HEK293 (cell line): ENCODE measurements around the gene SPRY4.

Experiments used
- CTCF ChIA-PET: fragments of 350-600 bp; formaldehyde crosslinking; extraction: SDS; loops from one replicate; lab custom pipeline; 2021; ENCODE audit warnings: antibody characterized with exemption; lab: Yijun Ruan, JAX
- POLR2A ChIA-PET: fragments of 300-600 bp; formaldehyde crosslinking; extraction: SDS; loops from one replicate; lab custom pipeline; 2020; ENCODE audit warnings: antibody characterized with exemption, inconsistent platforms; lab: Yijun Ruan, JAX
- H3K27ac ChIP-seq: fragments of 200-500 bp; sonication (Bioruptor generic); 2 replicates; pipeline ENCODE4 v1.5.1; 2014; ENCODE audit warnings: low read depth, low read length, control low read depth, inconsistent platforms; ENCODE audit errors: extremely low read depth
- H3K36me3 ChIP-seq, 2 experiments: fragments of 200-500 bp in 1 of 2; sonication (Bioruptor generic) in 1 of 2; 1 replicate in 1 of 2; 2 replicates in 1 of 2; pipeline ENCODE4 v1.5.1; 2014 to 2017; ENCODE audit warnings: inconsistent platforms in 2 of 2, low read length in 2 of 2; ENCODE audit not compliant: control insufficient read depth in 2 of 2, insufficient read depth in 1 of 2
- H3K4me1 ChIP-seq: fragments of 200-500 bp; sonication (Bioruptor generic); 2 replicates; pipeline ENCODE4 v1.5.1; 2014; ENCODE audit warnings: mild to moderate bottlenecking, low read length, inconsistent platforms; ENCODE audit not compliant: control insufficient read depth, insufficient read depth
- H3K4me3 ChIP-seq: 2 replicates; pipeline ENCODE4 v1.5.1; 2011; ENCODE audit warnings: low read depth, mild to moderate bottlenecking, control low read depth, low read length, moderate library complexity
- H3K9me3 ChIP-seq: fragments of 200-500 bp; sonication (Bioruptor generic); 2 replicates; pipeline ENCODE4 v1.5.1; 2014; ENCODE audit warnings: low read depth, low read length, inconsistent platforms; ENCODE audit not compliant: control insufficient read depth, insufficient read depth
- GLIS1 ChIP-seq: fragments of 450-650 bp; formaldehyde crosslinking; IDR thresholded peaks from 2 replicates; pipeline ENCODE4 v1.5.1; 2016; ENCODE audit warnings: missing biosample characterization, missing genetic modification characterization
- KLF8 ChIP-seq: fragments of 450-650 bp; formaldehyde crosslinking; IDR thresholded peaks from 2 replicates; pipeline ENCODE4 v1.5.1; 2016; ENCODE audit warnings: missing biosample characterization, missing genetic modification characterization
- MZF1 ChIP-seq: fragments of 450-650 bp; formaldehyde crosslinking; IDR thresholded peaks from 2 replicates; pipeline ENCODE4 v1.5.1; 2017; ENCODE audit warnings: missing biosample characterization, missing genetic modification characterization, borderline replicate concordance
- OSR2 ChIP-seq: fragments of 450-650 bp; formaldehyde crosslinking; IDR thresholded peaks from 2 replicates; pipeline ENCODE4 v1.5.1; 2016; ENCODE audit warnings: missing biosample characterization, missing genetic modification characterization
- REPIN1 ChIP-seq: fragments of 450-650 bp; formaldehyde crosslinking; IDR thresholded peaks from 2 replicates; pipeline ENCODE4 v1.5.1; 2017; ENCODE audit warnings: missing biosample characterization, missing genetic modification characterization, low read depth
- SETDB1 ChIP-seq: IDR thresholded peaks from one replicate; pipeline ENCODE4 v1.6.1; 2017; ENCODE audit warnings: mild to moderate bottlenecking, low read length, moderate library complexity, mixed read lengths; ENCODE audit not compliant: insufficient read length
- SP2 ChIP-seq: fragments of 450-650 bp; formaldehyde crosslinking; IDR thresholded peaks from 2 replicates; pipeline ENCODE4 v1.5.1; 2016; ENCODE audit warnings: missing biosample characterization, missing genetic modification characterization
- SP7 ChIP-seq: fragments of 450-650 bp; formaldehyde crosslinking; IDR thresholded peaks from 2 replicates; pipeline ENCODE4 v1.5.1; 2016; ENCODE audit warnings: missing biosample characterization, missing genetic modification characterization
- YY1 ChIP-seq: fragments of 450-650 bp; formaldehyde crosslinking; IDR thresholded peaks from 2 replicates; pipeline ENCODE4 v1.5.1; 2018; ENCODE audit warnings: missing biosample characterization, missing genetic modification characterization
- ZBTB1 ChIP-seq: fragments of 450-650 bp; formaldehyde crosslinking; IDR thresholded peaks from 2 replicates; pipeline ENCODE4 v1.5.1; 2016; ENCODE audit warnings: missing biosample characterization, missing genetic modification characterization
- ZBTB8A ChIP-seq: fragments of 450-650 bp; formaldehyde crosslinking; IDR thresholded peaks from 2 replicates; pipeline ENCODE4 v1.5.1; 2016; ENCODE audit warnings: missing biosample characterization, missing genetic modification characterization
- ZIC2 ChIP-seq: fragments of 450-650 bp; formaldehyde crosslinking; IDR thresholded peaks from 2 replicates; pipeline ENCODE4 v1.5.1; 2016; ENCODE audit warnings: missing biosample characterization, missing genetic modification characterization
- ZNF132 ChIP-seq: fragments of 450-650 bp; formaldehyde crosslinking; IDR thresholded peaks from 2 replicates; pipeline ENCODE4 v1.5.1; 2017; ENCODE audit warnings: missing biosample characterization, missing genetic modification characterization, borderline replicate concordance
- ZNF133 ChIP-seq: fragments of 450-650 bp; formaldehyde crosslinking; IDR thresholded peaks from 2 replicates; pipeline ENCODE4 v1.5.1; 2016; ENCODE audit warnings: missing biosample characterization, missing genetic modification characterization
- ZNF175 ChIP-seq: fragments of 450-650 bp; formaldehyde crosslinking; IDR thresholded peaks from 2 replicates; pipeline ENCODE4 v1.5.1; 2016; ENCODE audit warnings: missing biosample characterization, missing genetic modification characterization
- ZNF24 ChIP-seq: fragments of 450-650 bp; formaldehyde crosslinking; IDR thresholded peaks from 2 replicates; pipeline ENCODE4 v1.5.1; 2016; ENCODE audit warnings: missing biosample characterization, missing genetic modification characterization
- ZNF274 ChIP-seq, 2 experiments: fragments of 200-500 bp in 1 of 2; fragments of 450-650 bp in 1 of 2; sonication (Bioruptor generic) in 1 of 2; formaldehyde crosslinking in 1 of 2; IDR thresholded peaks; 2 replicates each; pipeline versions ENCODE4 v1.5.1 to v1.6.1; 2014 to 2016; ENCODE audit warnings: borderline replicate concordance in 1 of 2, inconsistent platforms in 1 of 2, low read length in 1 of 2, missing biosample characterization in 1 of 2, missing genetic modification characterization in 1 of 2
- ZNF335 ChIP-seq: fragments of 450-650 bp; formaldehyde crosslinking; conservative IDR thresholded peaks from 2 replicates; pipeline ENCODE4 v1.5.1; 2016; ENCODE audit warnings: missing biosample characterization, missing genetic modification characterization
- ZNF354C ChIP-seq: fragments of 450-650 bp; formaldehyde crosslinking; IDR thresholded peaks from 2 replicates; pipeline ENCODE4 v1.5.1; 2016; ENCODE audit warnings: missing biosample characterization, missing genetic modification characterization, low read depth, borderline replicate concordance
- ZNF366 ChIP-seq: fragments of 450-650 bp; formaldehyde crosslinking; conservative IDR thresholded peaks from 2 replicates; pipeline ENCODE4 v1.5.1; 2016; ENCODE audit warnings: missing biosample characterization, missing genetic modification characterization
- ZNF391 ChIP-seq: fragments of 450-650 bp; formaldehyde crosslinking; IDR thresholded peaks from 2 replicates; pipeline ENCODE4 v1.5.1; 2016; ENCODE audit warnings: low read depth, missing biosample characterization, missing genetic modification characterization, borderline replicate concordance
- ZNF560 ChIP-seq: fragments of 450-650 bp; formaldehyde crosslinking; IDR thresholded peaks from 2 replicates; pipeline ENCODE4 v1.5.1; 2017; ENCODE audit warnings: missing biosample characterization, missing genetic modification characterization, borderline replicate concordance
- ZNF600 ChIP-seq: fragments of 450-650 bp; formaldehyde crosslinking; IDR thresholded peaks from 2 replicates; pipeline ENCODE4 v1.5.1; 2016; ENCODE audit warnings: missing biosample characterization, missing genetic modification characterization
- ZNF610 ChIP-seq: fragments of 450-650 bp; formaldehyde crosslinking; IDR thresholded peaks from 2 replicates; pipeline ENCODE4 v1.5.1; 2016; ENCODE audit warnings: missing biosample characterization, missing genetic modification characterization, borderline replicate concordance
- ZNF629 ChIP-seq: fragments of 450-650 bp; formaldehyde crosslinking; IDR thresholded peaks from 2 replicates; pipeline ENCODE4 v1.5.1; 2017; ENCODE audit warnings: missing biosample characterization, missing genetic modification characterization
- ZNF658 ChIP-seq: fragments of 450-650 bp; formaldehyde crosslinking; IDR thresholded peaks from 2 replicates; pipeline ENCODE4; 2016; ENCODE audit warnings: missing biosample characterization, missing genetic modification characterization
- ZNF791 ChIP-seq: fragments of 450-650 bp; formaldehyde crosslinking; IDR thresholded peaks from 2 replicates; pipeline ENCODE4 v1.5.1; 2016; ENCODE audit warnings: missing biosample characterization, missing genetic modification characterization
- TF ChIP-seq, protein P1 (sequence below): fragments of 450-650 bp; formaldehyde crosslinking; IDR thresholded peaks from 2 replicates; pipeline ENCODE4; 2016; ENCODE audit warnings: missing biosample characterization, missing genetic modification characterization
- TF ChIP-seq, protein P2 (sequence below): fragments of 450-650 bp; formaldehyde crosslinking; IDR thresholded peaks from 2 replicates; pipeline ENCODE4 v1.5.1; 2016; ENCODE audit warnings: missing biosample characterization, missing genetic modification characterization

SPRY4 gene

DNA sequence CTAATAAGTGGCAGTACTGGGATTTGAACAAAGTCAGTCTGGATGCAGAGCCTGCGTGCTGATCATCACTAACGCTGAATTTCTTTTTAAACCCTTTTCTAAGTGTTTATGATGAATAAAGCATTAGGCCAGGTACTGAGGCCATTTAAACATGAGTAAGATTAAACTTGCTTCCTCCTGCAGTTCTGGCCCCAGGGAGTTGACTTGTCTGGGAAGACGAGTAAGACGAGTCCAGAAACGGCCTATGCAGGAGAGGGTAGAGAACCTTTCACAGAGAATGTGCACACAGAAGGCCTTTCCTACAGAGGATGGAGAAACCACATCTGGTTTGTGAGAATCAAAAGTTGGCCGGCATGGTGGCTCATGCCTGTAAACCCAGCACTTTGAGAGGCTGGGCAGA lies 42.9 kb downstream of the SPRY4 start:
- H3K4me3 ChIP-seq = no peak overlapping the region
- H3K9me3 ChIP-seq = no peaks in the 10 kb centered on the region
- ChIA-PET POLR2A (no interaction called here), CTCF (interaction anchor here (0.8 kb wide), 1 partner anchor 14 kb away, joined by 3 read pairs; no protein-coding TSS in a partner anchor)
- peaks cover 16% of the 10 kb centered on the region for H3K4me1 ChIP-seq
- TF ChIP-seq ZBTB1 (tag by site-specific recombination) = no peak
- TF ChIP-seq ZNF354C = no peak
- no peak for TF ChIP-seq ZNF175
- TF ChIP-seq ZNF560 (tag by site-specific recombination) = no peak
- TF ChIP-seq KLF8 (tag by site-specific recombination) = no peak
- H3K27ac ChIP-seq = no peak overlapping the region
- no peaks in the 10 kb centered on the region for H3K36me3 ChIP-seq

DNA sequence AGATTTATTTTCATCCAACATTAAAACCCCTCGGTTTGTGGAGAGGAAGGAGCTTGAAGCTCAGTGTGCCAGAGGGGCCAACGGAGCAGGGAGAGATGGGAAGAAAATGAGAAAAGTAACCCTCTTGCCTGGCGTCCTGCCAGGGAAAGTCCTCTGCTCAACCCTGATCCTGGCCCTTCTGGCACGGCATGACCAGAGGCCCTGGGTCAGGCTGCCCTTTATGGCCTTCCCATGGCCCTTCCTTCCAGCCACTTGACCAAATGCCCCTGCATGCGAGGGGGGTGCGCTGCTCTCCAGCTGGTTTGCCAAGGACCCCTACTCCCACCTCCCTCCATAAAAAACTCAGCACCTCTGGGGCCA lies 43.8 kb downstream of the SPRY4 start:
- no peaks in the 10 kb centered on the region for H3K9me3 ChIP-seq
- TF ChIP-seq ZNF391 (tag by site-specific recombination) (no peak), ZNF354C (no peak), ZNF791 (tag by site-specific recombination) (no peak), MZF1 (tag by site-specific recombination) (no peak), ZNF132 (tag by site-specific recombination) (no peak), ZNF600 (tag by site-specific recombination) (no peak), ZNF133 (no peak), YY1 (no peak)
- TF ChIP-seq, protein P1, sequence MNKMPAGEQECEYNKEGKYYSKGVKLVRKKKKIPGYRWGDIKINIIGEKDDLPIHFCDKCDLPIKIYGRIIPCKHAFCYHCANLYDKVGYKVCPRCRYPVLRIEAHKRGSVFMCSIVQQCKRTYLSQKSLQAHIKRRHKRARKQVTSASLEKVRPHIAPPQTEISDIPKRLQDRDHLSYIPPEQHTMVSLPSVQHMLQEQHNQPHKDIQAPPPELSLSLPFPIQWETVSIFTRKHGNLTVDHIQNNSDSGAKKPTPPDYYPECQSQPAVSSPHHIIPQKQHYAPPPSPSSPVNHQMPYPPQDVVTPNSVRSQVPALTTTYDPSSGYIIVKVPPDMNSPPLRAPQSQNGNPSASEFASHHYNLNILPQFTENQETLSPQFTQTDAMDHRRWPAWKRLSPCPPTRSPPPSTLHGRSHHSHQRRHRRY = no peak
- H3K4me3 ChIP-seq = no peak overlapping the region
- peak overlapping the region; percentile 52; the same call in 1 of the 2 replicates for H3K27ac ChIP-seq
- peaks cover 16% of the 10 kb centered on the region for H3K4me1 ChIP-seq
- CTCF ChIA-PET = interaction anchor here (0.8 kb wide), 1 partner anchor 15 kb away, joined by 3 read pairs; no protein-coding TSS in a partner anchor
- POLR2A ChIA-PET = interaction anchor here (1.9 to 2.8 kb wide), 2 partner anchors 9 to 43 kb away, joined by 5 to 9 read pairs; partner anchors contain the start of gene SPRY4
- H3K36me3 ChIP-seq = no peaks in the 10 kb centered on the region

DNA sequence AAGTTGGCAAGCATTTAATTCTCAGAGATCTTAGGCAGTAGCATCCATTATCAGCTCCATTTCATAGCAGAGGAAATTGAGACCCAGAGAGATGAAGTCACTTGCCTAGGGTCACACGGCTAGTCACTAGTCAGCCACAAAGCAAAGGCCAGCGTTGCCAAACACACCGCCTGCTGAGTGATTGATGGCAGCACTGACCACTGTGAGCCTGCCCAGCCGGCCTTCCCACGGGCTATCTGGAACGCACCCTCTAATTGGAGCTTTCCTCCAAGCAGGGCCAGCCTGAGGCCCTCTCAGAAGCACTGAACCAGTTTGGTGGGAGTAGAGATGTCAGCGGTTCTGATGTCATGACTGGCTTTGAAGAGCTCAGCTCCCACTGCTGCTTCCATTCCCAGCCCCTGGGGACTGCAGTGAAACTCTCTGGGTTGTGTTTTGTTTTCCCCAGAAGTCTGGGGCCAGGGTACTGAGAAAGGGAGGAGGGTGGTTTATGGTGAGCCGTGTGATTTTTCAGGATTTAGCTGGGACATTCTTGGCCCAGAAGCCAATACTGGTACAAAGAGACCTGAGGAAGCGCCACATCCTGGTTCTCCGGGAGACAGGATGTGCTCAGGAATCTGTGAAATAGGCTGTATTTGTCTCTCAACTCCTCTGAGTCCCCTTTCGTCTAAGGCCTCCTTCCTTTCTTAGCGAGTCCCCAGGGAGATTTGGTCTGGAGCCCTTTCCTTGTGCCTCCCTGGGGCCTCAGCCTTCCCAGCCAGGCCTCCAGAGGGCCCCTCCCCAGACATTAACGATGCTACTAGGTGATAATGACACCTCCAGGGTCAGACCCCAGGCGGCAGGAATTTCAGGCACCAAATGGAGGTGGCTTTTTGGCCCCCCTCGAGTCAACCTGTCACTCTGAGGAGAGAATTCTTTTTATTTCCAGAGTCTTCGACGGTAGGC lies 44.5 kb downstream of the SPRY4 start:
- Histone ChIP-seq H3K36me3 (no peaks in the 10 kb centered on the region), H3K4me1 (peaks cover 13% of the 10 kb centered on the region), H3K9me3 (no peaks in the 10 kb centered on the region), H3K4me3 (no peak overlapping the region), H3K27ac (peak overlapping the region; percentile 52; the same call in 1 of the 2 replicates)
- POLR2A ChIA-PET = interaction anchor here (1.9 to 2.8 kb wide), 2 partner anchors 10 to 44 kb away, joined by 5 to 9 read pairs; partner anchors contain the start of gene SPRY4
- CTCF ChIA-PET = no interaction called here
- TF ChIP-seq ZNF24 (tag by site-specific recombination) (peak; percentile 73), SETDB1 (peak; percentile 28), ZNF610 (tag by site-specific recombination) (peak; percentile 31; the same call in 1 of the 2 replicates), REPIN1 (no peak), ZNF629 (tag by site-specific recombination) (peak; percentile 90), OSR2 (tag by site-specific recombination) (peak; percentile 89), SP2 (tag by site-specific recombination) (peak; percentile 87), ZIC2 (tag by site-specific recombination) (peak; percentile 86), GLIS1 (peak; percentile 94), ZNF274 (IDR thresholded peaks at IDR 0.05; ENCODE audit: low read length) (no peak), ZNF274 (tag by site-specific recombination; IDR thresholded peaks at IDR 0.05; ENCODE audit: borderline replicate concordance) (no peak), ZNF658 (no peak), ZNF335 (tag by site-specific recombination) (peak; percentile 33), ZNF366 (tag by site-specific recombination) (peak; percentile 56), SP7 (tag by site-specific recombination) (peak; percentile 59), ZBTB8A (tag by site-specific recombination) (0 out of 2 replicates have a peak, but pooled peaks have one; percentile 9)
- TF ChIP-seq, protein P2, sequence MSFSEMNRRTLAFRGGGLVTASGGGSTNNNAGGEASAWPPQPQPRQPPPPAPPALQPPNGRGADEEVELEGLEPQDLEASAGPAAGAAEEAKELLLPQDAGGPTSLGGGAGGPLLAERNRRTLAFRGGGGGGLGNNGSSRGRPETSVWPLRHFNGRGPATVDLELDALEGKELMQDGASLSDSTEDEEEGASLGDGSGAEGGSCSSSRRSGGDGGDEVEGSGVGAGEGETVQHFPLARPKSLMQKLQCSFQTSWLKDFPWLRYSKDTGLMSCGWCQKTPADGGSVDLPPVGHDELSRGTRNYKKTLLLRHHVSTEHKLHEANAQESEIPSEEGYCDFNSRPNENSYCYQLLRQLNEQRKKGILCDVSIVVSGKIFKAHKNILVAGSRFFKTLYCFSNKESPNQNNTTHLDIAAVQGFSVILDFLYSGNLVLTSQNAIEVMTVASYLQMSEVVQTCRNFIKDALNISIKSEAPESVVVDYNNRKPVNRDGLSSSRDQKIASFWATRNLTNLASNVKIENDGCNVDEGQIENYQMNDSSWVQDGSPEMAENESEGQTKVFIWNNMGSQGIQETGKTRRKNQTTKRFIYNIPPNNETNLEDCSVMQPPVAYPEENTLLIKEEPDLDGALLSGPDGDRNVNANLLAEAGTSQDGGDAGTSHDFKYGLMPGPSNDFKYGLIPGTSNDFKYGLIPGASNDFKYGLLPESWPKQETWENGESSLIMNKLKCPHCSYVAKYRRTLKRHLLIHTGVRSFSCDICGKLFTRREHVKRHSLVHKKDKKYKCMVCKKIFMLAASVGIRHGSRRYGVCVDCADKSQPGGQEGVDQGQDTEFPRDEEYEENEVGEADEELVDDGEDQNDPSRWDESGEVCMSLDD (tag by site-specific recombination) = peak; percentile 16; the same call in 1 of the 2 replicates
